AG09309 (cell line): Measurements from ENCODE around the gene DOCK9.

Experiments
- DNase-seq: peaks from one replicate; pipeline ENCODE4 v3.0.0-alpha.2; 2010; ENCODE audit warnings: low read depth
- H3K4me3 ChIP-seq: 2 replicates; pipeline ENCODE4 v1.5.1; 2011; ENCODE audit warnings: mild to moderate bottlenecking, low read depth, low read length, moderate library complexity; ENCODE audit not compliant: control insufficient read depth
- TF ChIP-seq, protein P1 (sequence below): IDR thresholded peaks from 2 replicates; pipeline ENCODE4 v1.5.1; 2011; ENCODE audit warnings: mild to moderate bottlenecking, low read depth, low read length, inconsistent platforms; ENCODE audit not compliant: insufficient read depth, control insufficient read depth; ENCODE audit errors: missing control alignments

The DOCK9 gene

DNA sequence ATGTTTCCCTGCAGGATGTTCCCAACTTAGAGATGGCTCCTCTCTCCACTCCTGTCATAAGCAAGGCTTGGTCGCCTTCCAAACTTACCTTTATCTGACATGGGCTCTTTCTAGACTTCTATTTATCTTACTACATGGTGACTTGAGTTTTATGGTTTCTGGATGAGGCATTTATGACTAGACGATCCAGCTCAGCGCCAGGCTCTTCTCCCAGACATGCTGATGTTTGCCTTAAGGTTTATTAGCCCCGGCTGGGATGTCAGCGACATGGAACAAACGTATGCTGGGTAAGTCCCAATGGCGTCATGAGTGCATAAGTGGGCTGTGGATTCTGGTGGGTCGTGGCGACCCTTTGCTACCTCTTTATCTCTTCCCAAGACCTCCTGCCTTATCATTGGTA is 185.5 kb downstream of the DOCK9 start:
- no peak for DNase-seq
- TF ChIP-seq, protein P1, sequence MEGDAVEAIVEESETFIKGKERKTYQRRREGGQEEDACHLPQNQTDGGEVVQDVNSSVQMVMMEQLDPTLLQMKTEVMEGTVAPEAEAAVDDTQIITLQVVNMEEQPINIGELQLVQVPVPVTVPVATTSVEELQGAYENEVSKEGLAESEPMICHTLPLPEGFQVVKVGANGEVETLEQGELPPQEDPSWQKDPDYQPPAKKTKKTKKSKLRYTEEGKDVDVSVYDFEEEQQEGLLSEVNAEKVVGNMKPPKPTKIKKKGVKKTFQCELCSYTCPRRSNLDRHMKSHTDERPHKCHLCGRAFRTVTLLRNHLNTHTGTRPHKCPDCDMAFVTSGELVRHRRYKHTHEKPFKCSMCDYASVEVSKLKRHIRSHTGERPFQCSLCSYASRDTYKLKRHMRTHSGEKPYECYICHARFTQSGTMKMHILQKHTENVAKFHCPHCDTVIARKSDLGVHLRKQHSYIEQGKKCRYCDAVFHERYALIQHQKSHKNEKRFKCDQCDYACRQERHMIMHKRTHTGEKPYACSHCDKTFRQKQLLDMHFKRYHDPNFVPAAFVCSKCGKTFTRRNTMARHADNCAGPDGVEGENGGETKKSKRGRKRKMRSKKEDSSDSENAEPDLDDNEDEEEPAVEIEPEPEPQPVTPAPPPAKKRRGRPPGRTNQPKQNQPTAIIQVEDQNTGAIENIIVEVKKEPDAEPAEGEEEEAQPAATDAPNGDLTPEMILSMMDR, result no peak
- no peak overlapping the region for H3K4me3 ChIP-seq

DNA sequence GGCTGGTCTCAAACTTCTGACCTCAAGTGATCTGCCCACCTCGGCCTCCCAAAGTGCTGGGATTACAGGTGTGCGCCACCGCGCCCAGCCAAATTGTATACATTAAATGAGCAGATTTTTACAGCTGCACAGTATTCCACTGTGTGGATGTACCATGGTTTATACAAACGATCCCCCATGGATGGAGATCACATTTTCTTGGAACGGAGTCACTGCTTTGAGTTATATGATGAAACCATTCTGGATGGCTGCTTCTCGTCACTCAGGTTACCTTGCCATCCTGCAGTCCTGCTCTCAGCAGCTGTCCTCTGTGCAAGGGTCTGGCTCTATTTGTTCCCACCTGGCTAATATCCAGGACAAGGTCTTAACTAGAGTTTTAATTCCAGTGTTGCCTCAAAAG is 186.3 kb downstream of the DOCK9 start:
- no peak overlapping the region for H3K4me3 ChIP-seq
- TF ChIP-seq, protein P1, result no peak
- DNase-seq, result no peak

DNA sequence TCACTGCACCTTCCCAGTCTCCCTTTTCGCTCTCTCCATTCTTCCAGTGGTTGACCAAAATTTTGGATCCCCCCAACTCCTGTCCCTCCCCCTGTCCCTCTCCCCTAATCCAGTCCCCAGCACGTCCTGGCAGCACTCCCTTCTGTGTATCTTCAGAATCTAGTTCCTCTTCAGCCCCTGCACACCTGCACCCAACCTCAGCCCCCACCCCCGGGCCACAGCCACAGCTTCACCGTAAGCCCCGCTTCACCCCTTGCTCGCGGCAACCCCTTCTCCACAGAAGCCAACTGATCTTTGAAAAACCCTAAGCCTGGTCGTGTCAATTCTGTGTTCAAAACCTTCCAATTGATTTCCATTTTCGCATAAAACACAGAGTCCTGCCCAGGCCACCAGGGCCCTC is 189.9 kb downstream of the DOCK9 start:
- DNase-seq, result no peak
- no peak overlapping the region for H3K4me3 ChIP-seq
- TF ChIP-seq, protein P1, result no peak

DNA sequence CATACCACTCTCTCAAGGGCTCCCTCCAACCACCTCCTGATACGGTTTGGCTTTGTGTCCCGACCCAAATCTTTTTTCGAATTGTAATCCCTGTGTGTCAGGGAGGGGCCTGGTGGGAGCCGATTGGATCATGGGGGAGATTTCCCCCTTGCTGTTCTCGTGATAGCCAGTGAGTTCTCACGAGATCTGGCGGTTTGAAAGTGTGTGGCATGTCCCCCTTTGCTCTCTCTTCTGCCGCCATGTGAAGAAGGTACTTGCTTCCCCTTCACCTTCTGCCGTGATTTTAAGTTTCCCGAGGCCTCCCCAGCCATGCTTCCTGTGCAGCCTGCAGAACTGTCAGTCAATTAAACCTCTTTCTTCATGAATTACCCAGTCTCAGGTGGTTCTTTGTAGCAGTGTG is 190.7 kb downstream of the DOCK9 start:
- TF ChIP-seq, protein P1, result no peak
- no peak overlapping the region for H3K4me3 ChIP-seq
- no peak for DNase-seq

DNA sequence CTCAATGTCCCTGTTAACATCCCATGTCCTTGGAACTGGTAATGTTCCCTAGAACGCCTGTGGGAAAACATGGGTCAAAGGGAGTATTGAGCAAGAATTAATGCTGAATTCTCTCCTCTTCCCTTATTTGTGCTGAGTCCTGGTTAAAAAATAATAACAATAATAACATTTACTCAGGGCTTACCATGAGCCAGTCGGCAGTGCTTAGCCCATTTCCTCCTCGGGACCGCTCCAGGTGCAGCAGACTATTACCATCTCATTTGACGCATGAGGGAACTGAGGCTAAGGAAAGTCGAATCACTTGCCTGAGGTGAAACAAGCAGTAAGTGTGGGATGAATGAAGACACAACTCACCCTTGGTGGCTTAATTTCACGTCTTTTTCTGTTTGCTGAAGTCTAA is 191.8 kb downstream of the DOCK9 start:
- no peak for DNase-seq
- H3K4me3 ChIP-seq, result no peak overlapping the region
- TF ChIP-seq, protein P1, result no peak

DNA sequence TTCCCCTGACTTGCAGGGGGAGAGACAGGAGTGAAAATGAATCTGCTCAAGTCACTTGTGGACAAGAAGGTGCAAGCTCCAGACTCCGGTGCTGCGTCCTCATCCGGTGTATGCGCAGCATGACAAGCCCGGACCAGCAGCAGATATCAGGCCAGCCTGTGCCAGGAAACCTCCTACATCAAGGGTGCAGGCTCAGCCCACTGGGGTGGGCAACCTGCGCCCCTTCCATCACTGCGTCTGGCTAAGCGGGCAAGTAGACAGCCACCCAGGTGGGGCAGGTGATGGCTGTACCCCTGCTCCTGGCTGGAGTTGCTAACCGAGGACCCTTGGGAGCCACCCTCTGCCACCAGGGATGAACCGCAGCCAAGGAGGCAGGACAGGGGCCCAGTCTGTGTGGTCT is 192.5 kb downstream of the DOCK9 start:
- no peak overlapping the region for H3K4me3 ChIP-seq
- TF ChIP-seq, protein P1, result no peak
- DNase-seq, result no peak

DNA sequence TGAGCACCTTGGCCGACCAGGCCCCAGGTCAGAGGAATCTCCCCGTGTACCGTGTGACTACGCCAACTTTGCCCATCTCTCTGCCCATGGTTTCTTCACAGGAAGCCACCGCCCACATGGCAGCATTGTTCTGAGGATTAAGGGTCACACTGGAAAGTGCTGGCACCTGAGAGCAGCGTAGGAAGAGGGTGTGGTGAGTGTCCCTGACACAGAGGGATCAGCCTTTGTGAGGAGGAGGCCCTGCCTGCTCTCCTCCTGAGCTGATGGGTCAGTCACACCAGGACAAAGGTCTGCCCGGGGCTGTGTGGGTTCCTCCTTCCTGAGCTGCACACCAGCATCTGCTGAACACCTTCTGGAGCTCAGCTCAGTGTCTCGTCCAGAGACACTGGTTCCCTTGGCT is 193.2 kb downstream of the DOCK9 start:
- H3K4me3 ChIP-seq, result no peak overlapping the region
- DNase-seq, result no peak
- TF ChIP-seq, protein P1, result no peak
